ENCODE results near the gene MAG.
A peak's percentile ranks its signal among the peaks of the same experiment; 100 is the strongest.

The MAG gene

GRCh38 chr19:35271546-35271945 is 20.4 kb upstream of the MAG start:
- H3K9me3 ChIP-seq (ENCODE audit: control insufficient read depth in 5 of 5, low read length in 5 of 5): no peaks in the 10 kb centered on the region
- no peak overlapping the region for H3K4me3 ChIP-seq (ENCODE audit: low read depth in 1 of 5, low read length in 5 of 5)
- peaks cover 0 to 65% (median 59%) of the 10 kb centered on the region in 5 donors for H3K36me3 ChIP-seq (ENCODE audit: control insufficient read depth in 5 of 5, insufficient read depth in 5 of 5, low read length in 5 of 5)
- H3K27ac ChIP-seq (ENCODE audit: low read depth, low read length): no peak overlapping the region
- no peaks in the 10 kb centered on the region for H3K27me3 ChIP-seq (ENCODE audit: control insufficient read depth in 5 of 5, insufficient read depth in 4 of 5, low read length in 5 of 5)
- H3K4me1 ChIP-seq (ENCODE audit: control insufficient read depth in 5 of 5, insufficient read depth in 5 of 5, low read length in 5 of 5): peaks cover 1 to 48% (median 28%) of the 10 kb centered on the region in 5 donors
- H3K9ac ChIP-seq (ENCODE audit: low read length in 5 of 5): no peak overlapping the region

DNA sequence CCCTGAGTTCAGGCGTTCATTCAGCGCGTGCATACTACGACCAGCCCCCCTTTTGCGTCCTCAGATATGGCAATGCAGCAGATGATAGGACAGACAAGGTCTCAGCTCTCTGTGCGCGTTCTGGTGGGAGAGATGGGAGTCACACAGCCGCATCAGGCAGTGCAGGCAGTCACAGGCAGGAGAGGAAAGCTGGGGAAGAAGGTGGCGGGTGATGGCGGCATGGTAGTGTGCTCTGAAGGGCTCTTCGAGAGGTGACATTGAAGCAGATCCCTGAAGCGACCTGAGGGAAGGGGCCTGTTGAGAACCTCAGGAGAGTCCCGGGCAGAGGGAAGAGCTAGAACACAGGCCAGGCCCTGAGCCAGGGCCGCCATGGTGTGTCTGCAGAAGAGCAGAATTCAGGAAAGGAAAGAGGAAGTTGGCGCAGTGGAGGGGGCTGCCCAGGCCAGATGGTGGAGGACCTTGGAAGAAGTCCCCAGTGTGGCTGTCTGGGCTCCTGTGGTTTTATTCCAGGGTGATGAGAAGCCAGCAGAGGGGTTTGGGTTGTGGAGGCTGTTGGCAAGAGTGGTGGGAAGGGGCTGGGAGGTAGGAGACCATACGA is 19.7 kb upstream of the MAG start:
- no peaks in the 10 kb centered on the region for H3K27me3 ChIP-seq (ENCODE audit: control insufficient read depth in 5 of 5, insufficient read depth in 4 of 5, low read length in 5 of 5)
- no peak overlapping the region for H3K4me3 ChIP-seq (ENCODE audit: low read depth in 1 of 5, low read length in 5 of 5)
- H3K4me1 ChIP-seq (ENCODE audit: control insufficient read depth in 5 of 5, insufficient read depth in 5 of 5, low read length in 5 of 5): peaks cover 0 to 42% (median 21%) of the 10 kb centered on the region in 5 donors
- H3K36me3 ChIP-seq (ENCODE audit: control insufficient read depth in 5 of 5, insufficient read depth in 5 of 5, low read length in 5 of 5): peaks cover 0 to 72% (median 66%) of the 10 kb centered on the region in 5 donors
- H3K9me3 ChIP-seq (ENCODE audit: control insufficient read depth in 5 of 5, low read length in 5 of 5): no peaks in the 10 kb centered on the region
- H3K27ac ChIP-seq (ENCODE audit: low read depth, low read length): no peak overlapping the region
- peak overlapping the region in 1 of 5 donors; percentile 37 for H3K9ac ChIP-seq (ENCODE audit: low read length in 5 of 5)

DNA sequence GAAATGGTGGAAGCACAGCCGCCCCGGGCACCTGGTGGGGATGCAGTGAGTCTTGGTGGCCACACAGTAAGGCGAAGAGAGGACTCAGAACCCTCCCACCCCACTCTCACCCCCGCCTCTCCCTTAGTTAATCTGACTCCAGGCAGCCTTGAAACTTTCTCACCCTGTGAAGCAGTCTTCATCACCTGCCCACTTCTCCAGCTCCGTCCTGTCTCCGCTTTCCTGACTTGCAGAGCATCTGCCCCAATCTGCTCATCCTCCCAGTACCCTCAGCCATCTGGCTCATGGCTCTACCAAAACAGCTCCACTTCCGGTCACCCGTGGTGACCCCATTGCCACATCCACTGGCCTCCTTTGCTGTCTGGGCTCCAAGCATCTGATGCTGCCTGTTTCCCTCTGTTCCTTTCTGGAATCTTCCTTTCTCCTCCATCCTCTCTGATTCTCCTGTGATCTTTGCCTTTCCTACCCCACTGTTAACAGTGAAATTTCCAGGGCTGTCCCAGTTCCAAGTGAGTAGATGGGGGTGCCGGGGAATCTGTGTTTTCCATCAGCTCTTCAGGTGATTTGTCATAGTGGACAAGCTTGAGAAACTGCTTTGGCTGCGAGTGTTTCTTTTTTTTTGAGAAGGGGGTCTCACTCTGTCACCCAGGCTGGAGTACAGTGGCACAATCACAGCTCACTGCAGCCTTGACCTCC is 18.9 kb upstream of the MAG start:
- Histone ChIP-seq H3K9ac (ENCODE audit: low read length in 5 of 5) (peak overlapping the region in 1 of 5 donors; percentile 35), H3K4me1 (ENCODE audit: control insufficient read depth in 5 of 5, insufficient read depth in 5 of 5, low read length in 5 of 5) (peaks cover 0 to 42% (median 20%) of the 10 kb centered on the region in 5 donors), H3K27me3 (ENCODE audit: control insufficient read depth in 5 of 5, insufficient read depth in 4 of 5, low read length in 5 of 5) (no peaks in the 10 kb centered on the region), H3K9me3 (ENCODE audit: control insufficient read depth in 5 of 5, low read length in 5 of 5) (no peaks in the 10 kb centered on the region), H3K27ac (ENCODE audit: low read depth, low read length) (no peak overlapping the region), H3K4me3 (ENCODE audit: low read depth in 1 of 5, low read length in 5 of 5) (no peak overlapping the region), H3K36me3 (ENCODE audit: control insufficient read depth in 5 of 5, insufficient read depth in 5 of 5, low read length in 5 of 5) (peaks cover 0 to 81% (median 72%) of the 10 kb centered on the region in 5 donors)

DNA sequence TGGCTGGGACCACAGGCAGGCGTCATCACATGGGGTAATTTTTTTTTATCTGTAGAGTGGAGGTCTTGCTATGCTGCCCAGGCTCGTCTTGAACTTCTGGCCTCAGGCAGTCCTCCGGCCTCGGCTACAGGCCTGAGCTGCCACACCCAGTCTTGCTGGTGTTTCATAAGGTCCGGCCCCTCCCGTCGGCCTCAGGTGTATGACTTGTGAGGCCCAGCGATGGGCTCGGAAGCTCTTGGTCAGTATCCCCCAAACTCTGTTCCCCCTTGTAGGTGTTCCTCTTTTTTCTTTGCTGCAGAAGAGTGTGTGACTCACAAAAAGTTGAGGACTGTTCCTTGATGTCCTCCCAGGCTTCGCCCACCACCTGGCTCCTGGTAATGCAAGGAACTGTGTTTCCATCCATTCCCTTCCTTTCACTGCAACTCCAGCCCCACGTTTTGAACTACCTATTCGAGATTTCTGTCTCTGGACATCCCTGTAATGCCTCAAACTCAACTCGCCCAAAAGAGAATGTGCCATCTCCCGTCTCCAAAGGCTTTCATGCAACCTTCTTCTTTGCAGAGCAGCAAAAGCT is 18.2 kb upstream of the MAG start:
- peaks cover 0 to 42% (median 20%) of the 10 kb centered on the region in 5 donors for H3K4me1 ChIP-seq (ENCODE audit: control insufficient read depth in 5 of 5, insufficient read depth in 5 of 5, low read length in 5 of 5)
- H3K9ac ChIP-seq (ENCODE audit: low read length in 5 of 5): no peak overlapping the region
- H3K27ac ChIP-seq (ENCODE audit: low read depth, low read length): no peak overlapping the region
- peaks cover 0 to 87% (median 78%) of the 10 kb centered on the region in 5 donors for H3K36me3 ChIP-seq (ENCODE audit: control insufficient read depth in 5 of 5, insufficient read depth in 5 of 5, low read length in 5 of 5)
- H3K4me3 ChIP-seq (ENCODE audit: low read depth in 1 of 5, low read length in 5 of 5): no peak overlapping the region
- H3K27me3 ChIP-seq (ENCODE audit: control insufficient read depth in 5 of 5, insufficient read depth in 4 of 5, low read length in 5 of 5): no peaks in the 10 kb centered on the region
- no peaks in the 10 kb centered on the region for H3K9me3 ChIP-seq (ENCODE audit: control insufficient read depth in 5 of 5, low read length in 5 of 5)

DNA sequence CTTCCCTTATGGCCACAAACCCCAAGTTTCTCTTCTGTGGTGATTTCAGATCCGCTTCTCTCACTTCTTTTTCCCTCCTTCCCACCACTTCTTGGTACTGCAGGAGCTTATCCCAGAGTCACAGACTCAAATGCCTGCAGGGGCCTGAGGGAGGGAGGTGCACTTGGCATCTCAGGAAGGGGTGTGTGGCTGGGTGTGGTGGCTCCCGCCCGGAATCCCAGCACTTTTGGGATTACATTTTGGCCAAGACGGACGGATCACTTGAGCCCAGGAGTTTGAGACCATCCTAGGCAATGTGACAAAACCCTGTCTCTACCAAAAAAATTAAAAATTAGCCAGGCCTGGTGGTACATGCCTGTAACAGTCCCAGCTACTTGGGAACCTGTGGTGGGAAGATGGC is 17.6 kb upstream of the MAG start:
- H3K4me3 ChIP-seq (ENCODE audit: low read depth in 1 of 5, low read length in 5 of 5): no peak overlapping the region
- no peak overlapping the region for H3K9ac ChIP-seq (ENCODE audit: low read length in 5 of 5)
- H3K27ac ChIP-seq (ENCODE audit: low read depth, low read length): no peak overlapping the region
- H3K4me1 ChIP-seq (ENCODE audit: control insufficient read depth in 5 of 5, insufficient read depth in 5 of 5, low read length in 5 of 5): peaks cover 0 to 41% (median 20%) of the 10 kb centered on the region in 5 donors
- H3K36me3 ChIP-seq (ENCODE audit: control insufficient read depth in 5 of 5, insufficient read depth in 5 of 5, low read length in 5 of 5): peaks cover 0 to 93% (median 84%) of the 10 kb centered on the region in 5 donors
- no peaks in the 10 kb centered on the region for H3K27me3 ChIP-seq (ENCODE audit: control insufficient read depth in 5 of 5, insufficient read depth in 4 of 5, low read length in 5 of 5)
- no peaks in the 10 kb centered on the region for H3K9me3 ChIP-seq (ENCODE audit: control insufficient read depth in 5 of 5, low read length in 5 of 5)

- H3K27ac ChIP-seq (ENCODE audit: low read depth, low read length): no peak overlapping the region
- H3K9ac ChIP-seq (ENCODE audit: low read length in 5 of 5): no peak overlapping the region
- H3K4me1 ChIP-seq (ENCODE audit: control insufficient read depth in 5 of 5, insufficient read depth in 5 of 5, low read length in 5 of 5): peaks cover 0 to 32% (median 15%) of the 10 kb centered on the region in 5 donors
- peaks cover 0 to 3% (median under 1%) of the 10 kb centered on the region in 5 donors for H3K27me3 ChIP-seq (ENCODE audit: control insufficient read depth in 5 of 5, insufficient read depth in 4 of 5, low read length in 5 of 5)
- H3K4me3 ChIP-seq (ENCODE audit: low read depth in 1 of 5, low read length in 5 of 5): no peak overlapping the region
- H3K36me3 ChIP-seq (ENCODE audit: control insufficient read depth in 5 of 5, insufficient read depth in 5 of 5, low read length in 5 of 5): peaks cover 0 to 85% (median 69%) of the 10 kb centered on the region in 5 donors
- H3K9me3 ChIP-seq (ENCODE audit: control insufficient read depth in 5 of 5, low read length in 5 of 5): no peaks in the 10 kb centered on the region
Measured at GRCh38 chr19:35276706-35277281, 15.2 kb upstream of the MAG start.

GRCh38 chr19:35278578-35279284 is 13.2 kb upstream of the MAG start:
- Histone ChIP-seq H3K36me3 (ENCODE audit: control insufficient read depth in 5 of 5, insufficient read depth in 5 of 5, low read length in 5 of 5) (peaks cover 0 to 65% (median 51%) of the 10 kb centered on the region in 5 donors), H3K27ac (ENCODE audit: low read depth, low read length) (no peak overlapping the region)

GRCh38 chr19:35279374-35279773 is 12.6 kb upstream of the MAG start:
- Histone ChIP-seq H3K9me3 (ENCODE audit: control insufficient read depth in 5 of 5, low read length in 5 of 5) (no peaks in the 10 kb centered on the region), H3K9ac (ENCODE audit: low read length in 5 of 5) (no peak overlapping the region), H3K4me1 (ENCODE audit: control insufficient read depth in 5 of 5, insufficient read depth in 5 of 5, low read length in 5 of 5) (peaks cover 0 to 22% (median 11%) of the 10 kb centered on the region in 5 donors), H3K27me3 (ENCODE audit: control insufficient read depth in 5 of 5, insufficient read depth in 4 of 5, low read length in 5 of 5) (peaks cover 3 to 14% (median 7%) of the 10 kb centered on the region in 5 donors), H3K36me3 (ENCODE audit: control insufficient read depth in 5 of 5, insufficient read depth in 5 of 5, low read length in 5 of 5) (peaks cover 0 to 59% (median 45%) of the 10 kb centered on the region in 5 donors), H3K27ac (ENCODE audit: low read depth, low read length) (no peak overlapping the region), H3K4me3 (ENCODE audit: low read depth in 1 of 5, low read length in 5 of 5) (no peak overlapping the region)

More at GRCh38 chr19:35278578-35279284, 13.2 kb upstream of the MAG start:
- Histone ChIP-seq H3K4me3 (ENCODE audit: low read depth in 1 of 5, low read length in 5 of 5) (no peak overlapping the region), H3K9ac (ENCODE audit: low read length in 5 of 5) (no peak overlapping the region), H3K27me3 (ENCODE audit: control insufficient read depth in 5 of 5, insufficient read depth in 4 of 5, low read length in 5 of 5) (peaks cover 3 to 14% (median 7%) of the 10 kb centered on the region in 5 donors), H3K9me3 (ENCODE audit: control insufficient read depth in 5 of 5, low read length in 5 of 5) (no peaks in the 10 kb centered on the region), H3K4me1 (ENCODE audit: control insufficient read depth in 5 of 5, insufficient read depth in 5 of 5, low read length in 5 of 5) (peaks cover 0 to 25% (median 11%) of the 10 kb centered on the region in 5 donors)

DNA sequence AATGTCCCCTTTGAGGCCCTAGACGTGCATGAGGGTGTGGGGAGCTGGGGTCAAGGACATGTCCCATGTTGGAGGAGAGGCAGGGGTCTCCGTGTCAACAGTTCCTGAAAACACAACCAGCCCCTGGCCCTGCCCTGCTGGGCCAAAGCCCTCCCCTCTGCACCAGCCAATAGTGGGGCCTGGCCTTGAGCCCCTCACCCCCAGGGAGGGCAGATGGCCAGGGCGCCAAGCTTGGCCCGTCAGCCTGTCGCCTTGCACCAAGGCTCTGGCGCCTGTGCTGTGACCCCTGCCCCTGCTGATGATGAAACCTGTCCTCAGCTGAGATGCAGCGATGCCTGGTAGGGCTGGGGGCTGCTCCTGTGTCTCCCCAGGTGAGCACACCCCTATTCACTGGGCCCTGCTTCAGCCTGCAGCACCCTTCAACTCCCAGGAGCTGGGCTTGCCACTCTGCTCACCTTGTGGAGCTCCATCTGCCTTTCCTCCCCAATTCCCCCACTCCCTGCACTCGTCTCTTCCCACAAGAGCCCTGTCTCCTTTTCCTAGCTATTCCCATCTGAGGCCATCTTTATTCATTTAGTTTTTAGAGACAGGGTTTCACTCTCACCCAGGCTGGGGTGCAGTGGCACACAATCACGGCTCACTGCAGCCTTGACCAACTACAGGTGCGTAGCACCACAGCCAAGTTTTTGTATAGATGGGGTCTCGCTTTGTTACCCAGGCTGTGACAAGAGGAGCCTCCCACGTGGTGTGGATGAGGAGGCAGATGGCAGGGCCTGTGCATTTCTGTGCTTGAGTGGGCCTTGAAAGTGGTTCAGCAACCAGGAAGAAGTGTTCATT is 11.8 kb upstream of the MAG start:
- Histone ChIP-seq H3K27me3 (ENCODE audit: control insufficient read depth in 5 of 5, insufficient read depth in 4 of 5, low read length in 5 of 5) (peaks cover 3 to 14% (median 7%) of the 10 kb centered on the region in 5 donors), H3K9ac (ENCODE audit: low read length in 5 of 5) (peak overlapping the region in 1 of 5 donors; percentile 41), H3K4me3 (ENCODE audit: low read depth in 1 of 5, low read length in 5 of 5) (no peak overlapping the region), H3K9me3 (ENCODE audit: control insufficient read depth in 5 of 5, low read length in 5 of 5) (no peaks in the 10 kb centered on the region), H3K36me3 (ENCODE audit: control insufficient read depth in 5 of 5, insufficient read depth in 5 of 5, low read length in 5 of 5) (peaks cover 0 to 51% (median 37%) of the 10 kb centered on the region in 5 donors), H3K4me1 (ENCODE audit: control insufficient read depth in 5 of 5, insufficient read depth in 5 of 5, low read length in 5 of 5) (peaks cover 0 to 27% (median 11%) of the 10 kb centered on the region in 5 donors), H3K27ac (ENCODE audit: low read depth, low read length) (no peak overlapping the region)

Measured in subcutaneous abdominal adipose tissue (tissue), 5 donors.